HEK293 (cell line): ENCODE data around the gene PTGER4.
A peak's percentile ranks its signal among the peaks of the same experiment; 100 is the strongest.

Experiments
- CTCF ChIA-PET: fragments of 350-600 bp; formaldehyde crosslinking; extraction: SDS; loops from one replicate; lab custom pipeline; 2021; ENCODE audit warnings: antibody characterized with exemption; lab: Yijun Ruan, JAX
- POLR2A ChIA-PET: fragments of 300-600 bp; formaldehyde crosslinking; extraction: SDS; loops from one replicate; lab custom pipeline; 2020; ENCODE audit warnings: antibody characterized with exemption, inconsistent platforms; lab: Yijun Ruan, JAX
- H3K27ac ChIP-seq: fragments of 200-500 bp; sonication (Bioruptor generic); 2 replicates; pipeline ENCODE4 v1.5.1; 2014; ENCODE audit warnings: low read depth, low read length, control low read depth, inconsistent platforms; ENCODE audit errors: extremely low read depth
- H3K36me3 ChIP-seq, 2 experiments: fragments of 200-500 bp in 1 of 2; sonication (Bioruptor generic) in 1 of 2; 1 replicate in 1 of 2; 2 replicates in 1 of 2; pipeline ENCODE4 v1.5.1; 2014 to 2017; ENCODE audit warnings: inconsistent platforms in 2 of 2, low read length in 2 of 2; ENCODE audit not compliant: control insufficient read depth in 2 of 2, insufficient read depth in 1 of 2
- H3K4me1 ChIP-seq: fragments of 200-500 bp; sonication (Bioruptor generic); 2 replicates; pipeline ENCODE4 v1.5.1; 2014; ENCODE audit warnings: mild to moderate bottlenecking, low read length, inconsistent platforms; ENCODE audit not compliant: control insufficient read depth, insufficient read depth
- H3K4me3 ChIP-seq: 2 replicates; pipeline ENCODE4 v1.5.1; 2011; ENCODE audit warnings: low read depth, mild to moderate bottlenecking, control low read depth, low read length, moderate library complexity
- H3K9me3 ChIP-seq: fragments of 200-500 bp; sonication (Bioruptor generic); 2 replicates; pipeline ENCODE4 v1.5.1; 2014; ENCODE audit warnings: low read depth, low read length, inconsistent platforms; ENCODE audit not compliant: control insufficient read depth, insufficient read depth
- ZFP41 ChIP-seq: fragments of 450-650 bp; formaldehyde crosslinking; IDR thresholded peaks from 2 replicates; pipeline ENCODE4 v1.5.1; 2016; ENCODE audit warnings: missing biosample characterization, missing genetic modification characterization, borderline replicate concordance
- ZNF140 ChIP-seq: fragments of 450-650 bp; formaldehyde crosslinking; IDR thresholded peaks from 2 replicates; pipeline ENCODE4 v1.5.1; 2016; ENCODE audit warnings: missing biosample characterization, missing genetic modification characterization
- ZNF169 ChIP-seq: fragments of 450-650 bp; formaldehyde crosslinking; IDR thresholded peaks from 2 replicates; pipeline ENCODE4 v1.5.1; 2016; ENCODE audit warnings: missing biosample characterization, missing genetic modification characterization
- ZNF184 ChIP-seq: fragments of 450-650 bp; IDR thresholded peaks from 2 replicates; pipeline ENCODE4 v1.5.1; 2018; ENCODE audit warnings: missing biosample characterization, mild to moderate bottlenecking, missing genetic modification characterization
- ZNF354C ChIP-seq: fragments of 450-650 bp; formaldehyde crosslinking; IDR thresholded peaks from 2 replicates; pipeline ENCODE4 v1.5.1; 2016; ENCODE audit warnings: missing biosample characterization, missing genetic modification characterization, low read depth, borderline replicate concordance
- ZNF501 ChIP-seq: fragments of 450-650 bp; formaldehyde crosslinking; IDR thresholded peaks from 2 replicates; pipeline ENCODE4 v1.5.1; 2016; ENCODE audit warnings: missing biosample characterization, missing genetic modification characterization
- ZNF600 ChIP-seq: fragments of 450-650 bp; formaldehyde crosslinking; IDR thresholded peaks from 2 replicates; pipeline ENCODE4 v1.5.1; 2016; ENCODE audit warnings: missing biosample characterization, missing genetic modification characterization
- ZNF624 ChIP-seq: fragments of 450-650 bp; formaldehyde crosslinking; IDR thresholded peaks from 2 replicates; pipeline ENCODE4 v1.5.1; 2017; ENCODE audit warnings: missing biosample characterization, missing genetic modification characterization
- ZNF654 ChIP-seq: fragments of 450-650 bp; formaldehyde crosslinking; IDR thresholded peaks from 2 replicates; pipeline ENCODE4 v1.5.1; 2016; ENCODE audit warnings: low read depth, missing biosample characterization, missing genetic modification characterization
- ZNF660 ChIP-seq: fragments of 450-650 bp; IDR thresholded peaks from 2 replicates; pipeline ENCODE4 v1.5.1; 2018; ENCODE audit warnings: missing biosample characterization, mild to moderate bottlenecking, missing genetic modification characterization
- ZNF664 ChIP-seq: fragments of 450-650 bp; formaldehyde crosslinking; IDR thresholded peaks from 2 replicates; pipeline ENCODE4 v1.5.1; 2016; ENCODE audit warnings: missing biosample characterization, missing genetic modification characterization
- ZNF701 ChIP-seq: fragments of 450-650 bp; formaldehyde crosslinking; IDR thresholded peaks from 2 replicates; pipeline ENCODE4 v1.5.1; 2016; ENCODE audit warnings: missing biosample characterization, missing genetic modification characterization
- TF ChIP-seq, protein P1 (sequence below): fragments of 450-650 bp; formaldehyde crosslinking; optimal IDR thresholded peaks from 2 replicates; pipeline ENCODE3; 2016; ENCODE audit warnings: missing biosample characterization, mild to moderate bottlenecking, missing genetic modification characterization
- TF ChIP-seq, protein P2 (sequence below): fragments of 450-650 bp; formaldehyde crosslinking; IDR thresholded peaks from 2 replicates; pipeline ENCODE4 v1.5.1; 2016; ENCODE audit warnings: missing biosample characterization, missing genetic modification characterization

PTGER4 gene

DNA sequence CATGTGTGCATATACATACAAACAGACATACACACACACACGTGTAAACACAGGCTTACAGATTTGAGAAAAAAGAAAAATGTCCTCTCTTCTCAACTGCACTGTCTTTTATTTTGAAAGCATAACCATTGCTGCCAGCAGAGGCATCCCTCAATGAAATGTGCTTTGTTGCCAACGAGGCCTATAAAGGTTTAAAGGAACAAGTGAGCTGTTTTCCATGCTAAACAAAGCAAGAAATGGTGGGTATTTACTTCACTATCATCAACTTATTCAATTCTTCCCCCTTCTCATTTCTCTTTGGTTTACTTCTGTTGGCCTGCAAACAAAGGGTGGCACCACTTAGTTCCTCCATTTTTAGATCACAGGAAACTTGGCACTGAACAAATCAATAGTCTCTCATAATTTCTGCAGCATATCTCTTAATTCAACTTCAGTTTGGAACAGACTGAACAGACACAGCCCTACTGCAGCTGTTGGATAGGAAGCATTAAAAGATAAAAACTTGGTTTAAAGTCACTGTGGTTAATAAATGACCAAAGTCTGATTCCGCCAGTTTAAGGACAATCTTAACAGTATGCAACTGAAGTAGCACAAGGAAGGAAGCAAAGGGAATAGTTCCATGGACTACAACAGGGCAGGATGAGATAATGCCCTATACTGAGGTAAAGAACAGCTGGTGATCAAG, 54.3 kb downstream of the PTGER4 start (continued):
- TF ChIP-seq ZNF600 (tag by site-specific recombination): no peak

DNA sequence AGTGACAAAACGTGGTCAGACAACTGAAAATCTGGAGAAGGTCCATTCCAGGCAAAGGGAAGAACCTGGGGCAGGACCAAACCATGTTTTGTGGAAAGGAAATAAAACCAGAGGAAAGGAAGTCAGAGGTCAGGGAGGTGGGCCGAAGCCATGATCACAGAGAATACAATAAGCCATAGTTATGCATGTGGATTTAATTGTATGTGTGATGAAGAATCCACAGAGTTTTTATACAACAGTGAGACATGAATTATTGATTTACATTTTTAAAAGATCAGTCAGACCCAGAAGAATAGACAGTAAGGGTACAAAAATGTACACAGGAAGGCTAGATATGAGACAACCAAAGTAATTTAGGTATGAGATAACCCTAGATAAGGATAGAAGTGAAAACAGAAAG, 55.3 kb downstream of the PTGER4 start:
- CTCF ChIA-PET: interaction anchor here (0.7 to 5.1 kb wide), 10 partner anchors 9 to 1162 kb away, joined by 3 to 18 read pairs (median 4); no protein-coding TSS in a partner anchor
- Histone ChIP-seq H3K27ac (no peak overlapping the region), H3K36me3 (peaks cover 3 to 13% of the 10 kb centered on the region in 2 experiments)
- POLR2A ChIA-PET: no interaction called here
- no peak for TF ChIP-seq ZNF624 (tag by site-specific recombination)
- TF ChIP-seq, all 188 proteins: peak for 0
- H3K9me3 ChIP-seq: no peaks in the 10 kb centered on the region
- H3K4me3 ChIP-seq: no peak overlapping the region
- H3K4me1 ChIP-seq: no peaks in the 10 kb centered on the region

DNA sequence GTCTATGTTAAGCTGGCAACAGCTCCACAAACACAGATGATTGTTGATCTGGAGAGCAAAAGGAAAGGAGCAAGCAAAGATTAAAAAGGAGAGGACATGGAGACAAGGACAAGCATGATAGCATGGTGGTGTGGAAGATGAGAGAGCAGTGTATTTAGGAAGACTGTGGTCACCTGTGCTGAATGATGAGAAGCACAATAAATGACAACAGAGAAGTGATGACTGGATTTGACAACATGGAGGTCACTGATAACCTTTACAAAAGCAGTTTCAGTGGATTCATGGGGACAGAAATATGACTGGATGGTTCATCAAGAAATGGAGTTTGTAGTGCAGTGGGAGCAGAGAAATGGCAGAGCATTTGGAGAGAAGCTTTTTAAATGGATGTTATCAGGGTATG, 55.9 kb downstream of the PTGER4 start:
- ChIA-PET POLR2A (no interaction called here), CTCF (interaction anchor here (0.5 to 5.1 kb wide), 15 partner anchors 9 to 1162 kb away, joined by 3 to 18 read pairs (median 4); no protein-coding TSS in a partner anchor)
- no peaks in the 10 kb centered on the region for H3K4me1 ChIP-seq
- TF ChIP-seq ZNF501 (tag by site-specific recombination): no peak
- no peak for TF ChIP-seq ZNF169 (tag by site-specific recombination)
- TF ChIP-seq, protein P1, sequence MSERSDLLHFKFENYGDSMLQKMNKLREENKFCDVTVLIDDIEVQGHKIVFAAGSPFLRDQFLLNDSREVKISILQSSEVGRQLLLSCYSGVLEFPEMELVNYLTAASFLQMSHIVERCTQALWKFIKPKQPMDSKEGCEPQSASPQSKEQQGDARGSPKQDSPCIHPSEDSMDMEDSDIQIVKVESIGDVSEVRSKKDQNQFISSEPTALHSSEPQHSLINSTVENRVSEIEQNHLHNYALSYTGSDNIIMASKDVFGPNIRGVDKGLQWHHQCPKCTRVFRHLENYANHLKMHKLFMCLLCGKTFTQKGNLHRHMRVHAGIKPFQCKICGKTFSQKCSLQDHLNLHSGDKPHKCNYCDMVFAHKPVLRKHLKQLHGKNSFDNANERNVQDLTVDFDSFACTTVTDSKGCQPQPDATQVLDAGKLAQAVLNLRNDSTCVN (tag by site-specific recombination): no peak
- TF ChIP-seq ZNF354C: no peak
- no peak overlapping the region for H3K27ac ChIP-seq
- no peaks in the 10 kb centered on the region for H3K9me3 ChIP-seq
- peaks cover 6 to 14% of the 10 kb centered on the region in 2 experiments for H3K36me3 ChIP-seq
- H3K4me3 ChIP-seq: no peak overlapping the region

DNA sequence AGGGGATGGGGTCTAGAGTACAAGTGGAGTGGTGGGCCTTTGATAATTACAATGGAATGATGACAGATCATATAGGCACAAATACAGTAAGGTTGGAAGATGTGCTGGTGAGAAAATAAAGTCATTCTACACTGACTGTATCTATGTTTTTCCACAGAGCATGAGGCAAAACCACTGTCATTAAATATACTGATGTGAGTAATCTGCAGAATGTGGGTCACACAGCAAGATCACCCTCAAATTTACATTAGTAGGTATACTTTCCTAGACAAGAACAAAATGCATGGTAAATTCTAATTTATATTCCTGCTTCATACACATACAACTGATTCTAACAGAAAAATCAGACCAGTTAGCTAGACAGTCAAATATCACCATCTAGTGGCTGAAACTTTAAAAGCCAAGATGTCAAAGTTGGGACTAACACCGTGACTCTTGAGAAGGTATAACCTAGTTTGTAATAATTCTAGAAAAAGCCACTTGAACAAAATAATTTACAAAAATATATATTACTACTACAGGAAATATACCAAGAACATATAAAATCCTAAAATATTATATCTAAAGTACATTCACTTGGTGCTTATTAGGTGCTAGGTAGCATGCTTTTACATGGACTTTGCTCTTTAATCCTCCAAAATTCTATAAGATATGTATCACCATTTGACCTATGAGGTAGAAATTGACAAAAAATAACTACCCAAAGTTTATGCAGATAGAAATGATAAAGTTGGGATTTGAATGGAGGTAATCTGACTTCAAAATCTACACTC, 56.6 kb downstream of the PTGER4 start:
- H3K9me3 ChIP-seq: no peaks in the 10 kb centered on the region
- no peaks in the 10 kb centered on the region for H3K4me1 ChIP-seq
- CTCF ChIA-PET: interaction anchor here (0.5 to 5.1 kb wide), 10 partner anchors 10 to 1157 kb away, joined by 3 to 18 read pairs (median 4); no protein-coding TSS in a partner anchor
- POLR2A ChIA-PET: no interaction called here
- TF ChIP-seq ZNF140 (tag by site-specific recombination): no peak
- TF ChIP-seq, protein P2, sequence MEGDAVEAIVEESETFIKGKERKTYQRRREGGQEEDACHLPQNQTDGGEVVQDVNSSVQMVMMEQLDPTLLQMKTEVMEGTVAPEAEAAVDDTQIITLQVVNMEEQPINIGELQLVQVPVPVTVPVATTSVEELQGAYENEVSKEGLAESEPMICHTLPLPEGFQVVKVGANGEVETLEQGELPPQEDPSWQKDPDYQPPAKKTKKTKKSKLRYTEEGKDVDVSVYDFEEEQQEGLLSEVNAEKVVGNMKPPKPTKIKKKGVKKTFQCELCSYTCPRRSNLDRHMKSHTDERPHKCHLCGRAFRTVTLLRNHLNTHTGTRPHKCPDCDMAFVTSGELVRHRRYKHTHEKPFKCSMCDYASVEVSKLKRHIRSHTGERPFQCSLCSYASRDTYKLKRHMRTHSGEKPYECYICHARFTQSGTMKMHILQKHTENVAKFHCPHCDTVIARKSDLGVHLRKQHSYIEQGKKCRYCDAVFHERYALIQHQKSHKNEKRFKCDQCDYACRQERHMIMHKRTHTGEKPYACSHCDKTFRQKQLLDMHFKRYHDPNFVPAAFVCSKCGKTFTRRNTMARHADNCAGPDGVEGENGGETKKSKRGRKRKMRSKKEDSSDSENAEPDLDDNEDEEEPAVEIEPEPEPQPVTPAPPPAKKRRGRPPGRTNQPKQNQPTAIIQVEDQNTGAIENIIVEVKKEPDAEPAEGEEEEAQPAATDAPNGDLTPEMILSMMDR (tag by site-specific recombination): peak; percentile 43; the same call in 1 of the 2 replicates
- peak; percentile 75; the same call in 1 of the 2 replicates for TF ChIP-seq ZNF660
- TF ChIP-seq ZNF654 (tag by site-specific recombination): peak; percentile 88
- no peak overlapping the region for H3K4me3 ChIP-seq
- H3K27ac ChIP-seq: no peak overlapping the region
- peaks cover 12 to 14% of the 10 kb centered on the region in 2 experiments for H3K36me3 ChIP-seq

DNA sequence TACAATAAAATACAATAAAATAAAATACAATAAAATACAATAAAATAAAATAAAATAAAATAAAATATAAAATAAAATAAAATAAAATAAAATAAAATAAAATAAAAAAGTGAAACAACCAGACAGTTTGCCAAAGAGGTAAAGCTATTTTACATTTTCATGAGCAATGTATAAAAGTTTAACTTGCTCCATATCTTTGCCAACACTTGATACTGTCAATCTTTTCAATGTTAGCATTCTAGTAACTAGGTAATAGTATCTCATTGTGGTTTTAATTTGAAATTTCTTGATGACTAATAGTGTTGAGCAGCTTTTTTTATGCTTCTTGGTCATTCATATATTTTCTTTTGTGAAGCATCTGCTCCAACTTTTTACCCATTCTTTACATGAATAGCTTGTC, 58.8 kb downstream of the PTGER4 start:
- CTCF ChIA-PET: interaction anchor here (0.6 to 1.5 kb wide), 9 partner anchors 48 to 790 kb away, joined by 3 to 4 read pairs (median 3); no protein-coding TSS in a partner anchor

More for the DNA sequence above, 58.8 kb downstream of the PTGER4 start:
- H3K4me3 ChIP-seq: no peak overlapping the region
- H3K36me3 ChIP-seq: peaks cover 17 to 24% of the 10 kb centered on the region in 2 experiments
- TF ChIP-seq ZFP41 (tag by site-specific recombination) (no peak), ZNF184 (tag by site-specific recombination) (peak; percentile 94), ZNF701 (tag by site-specific recombination) (no peak), ZNF664 (tag by site-specific recombination) (peak; percentile 71; the same call in 1 of the 2 replicates)
- POLR2A ChIA-PET: no interaction called here
- H3K27ac ChIP-seq: no peak overlapping the region
- no peaks in the 10 kb centered on the region for H3K4me1 ChIP-seq
- H3K9me3 ChIP-seq: no peaks in the 10 kb centered on the region
